Keratinocyte (primary cell): Measurements from ENCODE around the gene ZNF74. TPM values are rescaled to one million over a fixed set of nuclear protein-coding genes. Genes with fewer than 3 reads are reported as not detected.

ENCODE experiments used
- DNase-seq: peaks from one replicate; pipeline ENCODE4 v3.0.0-alpha.2; 2011; ENCODE audit warnings: low read depth, missing footprints, low spot score
- FAIRE-seq: peaks from 2 replicates; lab custom pipeline; 2011; peaks lifted over from hg19 to GRCh38; lab: Jason Lieb, UNC
- H2AFZ ChIP-seq: 2 replicates; pipeline ENCODE4 v1.6.0; 2012; ENCODE audit warnings: low read length, control low read depth, inconsistent platforms; ENCODE audit not compliant: control insufficient read depth
- H3K27ac ChIP-seq: 2 replicates; pipeline ENCODE4 v1.5.1; 2011; ENCODE audit warnings: low read length; ENCODE audit not compliant: control insufficient read depth, insufficient read depth
- H3K27me3 ChIP-seq: 3 replicates; pipeline ENCODE4 v1.6.0; 2011; ENCODE audit warnings: low read length; ENCODE audit not compliant: control insufficient read depth, insufficient read depth; ENCODE audit errors: extremely low read depth
- H3K36me3 ChIP-seq, 2 experiments: 2 replicates in 1 of 2; 3 replicates in 1 of 2; pipeline ENCODE4 v1.5.1; 2011; ENCODE audit warnings: low read length in 2 of 2, mild to moderate bottlenecking in 1 of 2; ENCODE audit not compliant: control insufficient read depth in 2 of 2, insufficient read depth in 2 of 2; ENCODE audit errors: extremely low read depth in 1 of 2
- H3K4me1 ChIP-seq: 3 replicates; pipeline ENCODE4 v1.5.1; 2011; ENCODE audit warnings: low read length; ENCODE audit not compliant: control insufficient read depth, insufficient read depth; ENCODE audit errors: extremely low read depth
- H3K4me2 ChIP-seq: 3 replicates; pipeline ENCODE4 v1.6.0; 2011; ENCODE audit warnings: low read depth, low read length; ENCODE audit not compliant: control insufficient read depth, insufficient read depth; ENCODE audit errors: extremely low read depth
- H3K4me3 ChIP-seq, 3 experiments: fragments of 200-600 bp in 1 of 3; sonication (generic) in 1 of 3; 2 replicates in 2 of 3; 3 replicates in 1 of 3; pipeline ENCODE4 v1.5.1; 2011 to 2016; ENCODE audit warnings: low read length in 3 of 3, mild to moderate bottlenecking in 3 of 3, control low read depth in 2 of 3, inconsistent platforms in 1 of 3, low read depth in 1 of 3, mixed read lengths in 1 of 3, mixed run types in 1 of 3, moderate library complexity in 1 of 3; ENCODE audit not compliant: control insufficient read depth in 2 of 3, insufficient read depth in 2 of 3; ENCODE audit errors: extremely low read depth in 1 of 3
- H3K79me2 ChIP-seq: 2 replicates; pipeline ENCODE4 v1.6.0; 2012; ENCODE audit warnings: low read length; ENCODE audit not compliant: control insufficient read depth, insufficient read depth
- H3K9ac ChIP-seq: 3 replicates; pipeline ENCODE4 v1.6.0; 2011; ENCODE audit warnings: low read length; ENCODE audit not compliant: control insufficient read depth, insufficient read depth; ENCODE audit errors: extremely low read depth
- H3K9me1 ChIP-seq: 3 replicates; pipeline ENCODE4 v1.6.0; 2011; ENCODE audit warnings: low read length; ENCODE audit not compliant: control insufficient read depth, insufficient read depth; ENCODE audit errors: extremely low read depth
- H3K9me3 ChIP-seq: 2 replicates; pipeline ENCODE4 v1.5.1; 2012; ENCODE audit warnings: low read depth, low read length; ENCODE audit not compliant: control insufficient read depth
- H4K20me1 ChIP-seq: 3 replicates; pipeline ENCODE4 v1.6.0; 2011; ENCODE audit warnings: low read length; ENCODE audit not compliant: control insufficient read depth, insufficient read depth; ENCODE audit errors: extremely low read depth
- CTCF ChIP-seq, 3 experiments: IDR thresholded peaks in 1 of 3; conservative IDR thresholded peaks in 1 of 3; optimal IDR thresholded peaks in 1 of 3; 2 replicates in 2 of 3; 3 replicates in 1 of 3; pipeline versions ENCODE3 to v1.5.1; 2011; ENCODE audit warnings: low read length in 3 of 3, mild to moderate bottlenecking in 3 of 3, moderate library complexity in 2 of 3, control low read depth in 1 of 3, inconsistent platforms in 1 of 3; ENCODE audit not compliant: insufficient read depth in 2 of 3; ENCODE audit errors: extremely low read depth in 1 of 3
- EZH2 ChIP-seq: IDR thresholded peaks from one replicate; pipeline ENCODE4 v1.6.1; 2012; ENCODE audit warnings: inconsistent platforms, mild to moderate bottlenecking, low read length, moderate library complexity
- dilution Hi-C: fragments of 300-500 bp; cut with MboI; formaldehyde crosslinking; loops from one replicate; pipeline ENCODE4 v1.7.0; 2020; ENCODE audit warnings: low sequenced_read_pairs; ENCODE audit not compliant: extremely low pct_ligation_motif_present
- polyA plus RNA-seq, 5 experiments: library from polyadenylated mRNA; depleted of rRNA in 3 of 5; stranded (reverse) in 3 of 5; stranded (forward) in 1 of 5; unstranded in 1 of 5; fragments of >200 nt; gene quantifications; 1 replicate in 1 of 5; 2 replicates in 3 of 5; 3 replicates in 1 of 5; pipeline versions ENCODE4 v1.2.1 to v1.2.3, GENCODE V29; 2011 to 2012; ENCODE audit warnings: missing spikeins in 2 of 5, low read depth in 1 of 5, low replicate concordance in 1 of 5

ZNF74 gene
- polyA plus RNA-seq, 1 donor (not counting 4 experiments of a cell fraction or from before 2014, with no cell fraction given), result 5.2 TPM

GRCh38 chr22:20430720-20431510 lies 37.0 kb downstream of the ZNF74 start:
- H3K4me1 ChIP-seq, result peaks cover 21% of the 10 kb centered on the region
- dilution Hi-C loops, result no loop called here
- H3K4me3 ChIP-seq, result peak overlapping the region in 1 of 3 experiments; percentile 48
- no peak overlapping the region for H3K9ac ChIP-seq
- TF ChIP-seq CTCF (optimal IDR thresholded peaks at IDR 0.05 in 1 of 3, IDR thresholded peaks at IDR 0.05 in 1 of 3, conservative IDR thresholded peaks at IDR 0.05 in 1 of 3; ENCODE audit: extremely low read depth in 1 of 3, insufficient read depth in 2 of 3, low read length in 3 of 3) (peak; percentile 20 to 71 (median 45)), EZH2 (peak; percentile 81)
- no peaks in the 10 kb centered on the region for H3K9me3 ChIP-seq
- no peaks in the 10 kb centered on the region for H3K36me3 ChIP-seq
- peak overlapping the region; percentile 89 for H3K4me2 ChIP-seq
- no peaks in the 10 kb centered on the region for H3K9me1 ChIP-seq
- peaks cover 89% of the 10 kb centered on the region for H3K27me3 ChIP-seq
- DNase-seq, result no peak
- H3K27ac ChIP-seq, result no peak overlapping the region
- H3K79me2 ChIP-seq, result no peaks in the 10 kb centered on the region
- peak overlapping the region; percentile 23 for H2AFZ ChIP-seq
- no peak for FAIRE-seq
- H4K20me1 ChIP-seq, result peaks cover 6% of the 10 kb centered on the region

- dilution Hi-C loops, result no loop called here
- Histone ChIP-seq H3K9me1 (no peaks in the 10 kb centered on the region), H2AFZ (no peak overlapping the region), H3K4me1 (peaks cover 17% of the 10 kb centered on the region), H3K4me3 (no peak overlapping the region), H3K4me2 (peak overlapping the region; percentile 89), H3K36me3 (no peaks in the 10 kb centered on the region), H3K27ac (no peak overlapping the region), H4K20me1 (peaks cover 6% of the 10 kb centered on the region), H3K79me2 (no peaks in the 10 kb centered on the region), H3K9me3 (no peaks in the 10 kb centered on the region), H3K9ac (no peak overlapping the region), H3K27me3 (peaks cover 90% of the 10 kb centered on the region)
- no peak for TF ChIP-seq EZH2
- no peak for TF ChIP-seq CTCF (optimal IDR thresholded peaks at IDR 0.05 in 1 of 3, IDR thresholded peaks at IDR 0.05 in 1 of 3, conservative IDR thresholded peaks at IDR 0.05 in 1 of 3; ENCODE audit: extremely low read depth in 1 of 3, insufficient read depth in 2 of 3, low read length in 3 of 3)
- DNase-seq (no peak), FAIRE-seq (no peak)
Measured at GRCh38 chr22:20431511-20432192, 37.7 kb downstream of the ZNF74 start.
